Thyroid gland (tissue), 4 donors: ENCODE results near the gene VPS52. TPM values are rescaled to one million over a fixed set of nuclear protein-coding genes. Genes with fewer than 3 reads are reported as not detected.

Experiments used
- DNase-seq, 2 donors: peaks; one replicate each; pipeline ENCODE4 v3.0.0-alpha.2; 2019
- H3K27ac ChIP-seq, 3 donors: fragments of 200-600 bp; sonication (generic); 1 replicate in 2 of 3; 2 replicates in 1 of 3; pipeline ENCODE4 v1.5.1; 2016 to 2019; ENCODE audit warnings: mild to moderate bottlenecking in 1 of 3, moderate library complexity in 1 of 3
- H3K27me3 ChIP-seq: fragments of 200-600 bp; sonication (generic); one replicate; pipeline ENCODE4 v1.5.1; 2019
- H3K36me3 ChIP-seq, 2 donors: fragments of 200-600 bp; sonication (generic); one replicate each; pipeline ENCODE4 v1.5.1; 2016 to 2019
- H3K4me1 ChIP-seq, 2 donors: fragments of 200-600 bp; sonication (generic); one replicate each; pipeline ENCODE4 v1.5.1; 2017 to 2019
- H3K4me3 ChIP-seq, 3 donors: fragments of 200-600 bp; sonication (generic); replicated peaks in 1 of 3; 1 replicate in 2 of 3; 2 replicates in 1 of 3; pipeline ENCODE4 v1.5.1; 2016; ENCODE audit warnings: mild to moderate bottlenecking in 1 of 3
- H3K9me3 ChIP-seq: fragments of 200-600 bp; sonication (generic); one replicate; pipeline ENCODE4 v1.5.1; 2017
- POLR2A ChIP-seq, 2 donors: fragments of 450-650 bp; IDR thresholded peaks; one replicate each; pipeline ENCODE4 v1.6.1; 2017; ENCODE audit warnings: antibody characterized with exemption in 2 of 2, mild to moderate bottlenecking in 2 of 2, moderate library complexity in 1 of 2
- WGBS, 2 donors: methylation state at CpG; one replicate each; pipeline ENCODE4 v1.1.5; 2017; 5-methylcytosine and 5-hydroxymethylcytosine counted together
- intact Hi-C: fragments of 100-400 bp; cut with DNase I; formaldehyde crosslinking; loops from one replicate; pipeline ENCODE4 v1.15.1; 2023
- total RNA-seq, 4 donors: library from RNA; depleted of rRNA; stranded (reverse); fragments of >200 nt; gene quantifications; one replicate each; pipeline ENCODE4 v1.2.3, GENCODE V29; 2016
- TF ChIP-seq, protein P1 (sequence below), 6 experiments: fragments of 200-600 bp in 3 of 6; fragments of 450-650 bp in 3 of 6; sonication (generic) in 3 of 6; IDR thresholded peaks; one replicate each; pipeline ENCODE4 v1.5.1; 2016 to 2019; ENCODE audit warnings: antibody characterized with exemption in 6 of 6, mild to moderate bottlenecking in 2 of 6, inconsistent platforms in 1 of 6, moderate library complexity in 1 of 6

VPS52 gene
- total RNA-seq, 4 donors from 2014 or later: 45.5 to 64.8 (median 54.8) TPM

DNA sequence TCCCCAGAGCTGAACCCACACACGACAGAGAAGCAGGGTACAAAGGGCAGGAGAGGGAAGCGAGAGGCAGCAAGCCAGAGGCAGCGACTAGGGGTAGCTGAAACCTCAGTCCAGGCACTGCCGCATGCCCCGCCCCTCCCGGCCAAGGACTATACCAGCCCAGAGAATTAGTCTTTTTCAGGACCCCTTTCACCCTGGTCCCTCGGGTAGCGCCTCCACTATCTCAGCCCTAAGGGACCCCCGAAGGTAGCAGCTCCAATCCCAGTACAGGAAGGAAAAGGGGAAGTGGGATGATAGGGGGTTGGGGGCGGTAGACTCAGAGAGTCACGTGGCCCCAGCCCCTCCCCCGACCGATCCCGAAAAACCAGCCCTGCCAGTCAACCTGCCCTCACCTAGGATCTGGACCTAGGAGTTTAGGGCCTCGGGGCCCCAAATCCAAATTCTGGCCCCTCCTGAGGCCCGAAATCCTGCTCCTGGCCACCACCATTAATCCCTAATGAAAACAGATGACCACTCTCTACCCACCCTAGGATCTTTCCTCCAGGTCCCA, 25.8 kb upstream of the VPS52 start:
- H3K4me1 ChIP-seq: peaks cover 7 to 21% of the 10 kb centered on the region in 2 donors
- 26 to 28% methylated on average over 9 to 11 of the region's 16 CpGs for WGBS, 2 donors
- H3K9me3 ChIP-seq: no peaks in the 10 kb centered on the region
- no peaks in the 10 kb centered on the region for H3K27me3 ChIP-seq
- H3K27ac ChIP-seq: peak overlapping the region; percentile 95 to 97 (median 96)
- intact Hi-C loops: no loop called here
- H3K36me3 ChIP-seq: peaks cover 11 to 35% of the 10 kb centered on the region in 2 donors
- peak; percentile 69 to 77 for DNase-seq
- H3K4me3 ChIP-seq: peak overlapping the region in 1 of 3 donors; percentile 94
- TF ChIP-seq POLR2A (IDR thresholded peaks at IDR 0.05): no peak
- TF ChIP-seq, protein P1, sequence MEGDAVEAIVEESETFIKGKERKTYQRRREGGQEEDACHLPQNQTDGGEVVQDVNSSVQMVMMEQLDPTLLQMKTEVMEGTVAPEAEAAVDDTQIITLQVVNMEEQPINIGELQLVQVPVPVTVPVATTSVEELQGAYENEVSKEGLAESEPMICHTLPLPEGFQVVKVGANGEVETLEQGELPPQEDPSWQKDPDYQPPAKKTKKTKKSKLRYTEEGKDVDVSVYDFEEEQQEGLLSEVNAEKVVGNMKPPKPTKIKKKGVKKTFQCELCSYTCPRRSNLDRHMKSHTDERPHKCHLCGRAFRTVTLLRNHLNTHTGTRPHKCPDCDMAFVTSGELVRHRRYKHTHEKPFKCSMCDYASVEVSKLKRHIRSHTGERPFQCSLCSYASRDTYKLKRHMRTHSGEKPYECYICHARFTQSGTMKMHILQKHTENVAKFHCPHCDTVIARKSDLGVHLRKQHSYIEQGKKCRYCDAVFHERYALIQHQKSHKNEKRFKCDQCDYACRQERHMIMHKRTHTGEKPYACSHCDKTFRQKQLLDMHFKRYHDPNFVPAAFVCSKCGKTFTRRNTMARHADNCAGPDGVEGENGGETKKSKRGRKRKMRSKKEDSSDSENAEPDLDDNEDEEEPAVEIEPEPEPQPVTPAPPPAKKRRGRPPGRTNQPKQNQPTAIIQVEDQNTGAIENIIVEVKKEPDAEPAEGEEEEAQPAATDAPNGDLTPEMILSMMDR (IDR thresholded peaks at IDR 0.05): no peak

GRCh38 chr6:33296797-33297405, 25.2 kb upstream of the VPS52 start:
- no peaks in the 10 kb centered on the region for H3K27me3 ChIP-seq
- no peak for TF ChIP-seq POLR2A (IDR thresholded peaks at IDR 0.05)
- TF ChIP-seq, protein P1 (IDR thresholded peaks at IDR 0.05): no peak
- H3K4me3 ChIP-seq: peak overlapping the region in 1 of 3 donors; percentile 94
- peak overlapping the region; percentile 95 to 97 (median 96) for H3K27ac ChIP-seq
- intact Hi-C loops: no loop called here
- peaks cover 7 to 21% of the 10 kb centered on the region in 2 donors for H3K4me1 ChIP-seq
- peaks cover 16 to 38% of the 10 kb centered on the region in 2 donors for H3K36me3 ChIP-seq
- no peaks in the 10 kb centered on the region for H3K9me3 ChIP-seq
- DNase-seq: no peak
- 76 to 84% methylated on average over 9 to 12 of the region's 12 CpGs for WGBS, 2 donors

- WGBS, 2 donors: 89 to 92% methylated on average over 14 to 15 of the region's 15 CpGs
- peaks cover 21 to 41% of the 10 kb centered on the region in 2 donors for H3K36me3 ChIP-seq
- H3K27me3 ChIP-seq: no peaks in the 10 kb centered on the region
- H3K4me1 ChIP-seq: peaks cover 7 to 16% of the 10 kb centered on the region in 2 donors
- intact Hi-C loops: no loop called here
- no peak for DNase-seq
- TF ChIP-seq, protein P1 (IDR thresholded peaks at IDR 0.05): no peak
- no peak for TF ChIP-seq POLR2A (IDR thresholded peaks at IDR 0.05)
- no peaks in the 10 kb centered on the region for H3K9me3 ChIP-seq
- no peak overlapping the region for H3K4me3 ChIP-seq
- H3K27ac ChIP-seq: no peak overlapping the region
Observed at GRCh38 chr6:33295621-33296369, 24.1 kb upstream of the VPS52 start.

- intact Hi-C loops: no loop called here
- Histone ChIP-seq H3K36me3 (peaks cover 21 to 41% of the 10 kb centered on the region in 2 donors), H3K4me3 (no peak overlapping the region), H3K9me3 (no peaks in the 10 kb centered on the region), H3K27ac (no peak overlapping the region), H3K27me3 (no peaks in the 10 kb centered on the region), H3K4me1 (peaks cover 6 to 16% of the 10 kb centered on the region in 2 donors)
- TF ChIP-seq POLR2A (IDR thresholded peaks at IDR 0.05): no peak
- TF ChIP-seq, protein P1 (IDR thresholded peaks at IDR 0.05): no peak
- DNase-seq: no peak
- 66 to 68% methylated on average over 10 of the region's 10 CpGs for whole genome bisulfite sequencing, 2 donors
Observed at GRCh38 chr6:33294086-33294823, 22.6 kb upstream of the VPS52 start.
